Neural cell (in vitro differentiated cells): Measurements from ENCODE around the gene CTSA. TPM values are rescaled to one million over a fixed set of nuclear protein-coding genes. Genes with fewer than 3 reads are reported as not detected.

Experiments used
- H2AFZ ChIP-seq: fragments of 200-600, 300-800 bp; sonication (generic), shearing (Covaris generic); 2 replicates; pipeline ENCODE4 v1.6.0; 2014; ENCODE audit warnings: low read depth, mild to moderate bottlenecking, antibody characterized with exemption, low read length, moderate library complexity
- H3F3A ChIP-seq: fragments of 200-600 bp; shearing (Covaris generic); 2 replicates; pipeline ENCODE4 v1.6.1; 2016; ENCODE audit warnings: mild to moderate bottlenecking, moderate library complexity, mixed read lengths, antibody characterized with exemption, low read length; ENCODE audit not compliant: insufficient read depth, poor library complexity, severe bottlenecking
- H3K27ac ChIP-seq: fragments of 200-600, 300-800 bp; sonication (generic), shearing (Covaris generic); 2 replicates; pipeline ENCODE4 v1.5.1; 2014; ENCODE audit warnings: mild to moderate bottlenecking, low read length, moderate library complexity
- H3K27me3 ChIP-seq: fragments of 300-800, 200-600 bp; sonication (generic), shearing (Covaris generic); 2 replicates; pipeline ENCODE4 v1.6.0; 2014; ENCODE audit warnings: mild to moderate bottlenecking, low read depth, low read length, moderate library complexity; ENCODE audit not compliant: insufficient read depth
- H3K36me3 ChIP-seq: fragments of 300-800, 200-600 bp; sonication (generic), shearing (Covaris generic); 2 replicates; pipeline ENCODE4 v1.5.1; 2014; ENCODE audit warnings: mild to moderate bottlenecking, antibody characterized with exemption, low read length, moderate library complexity; ENCODE audit not compliant: insufficient read depth
- H3K4me2 ChIP-seq: fragments of 300-800, 200-600 bp; sonication (generic), shearing (Covaris generic); 2 replicates; pipeline ENCODE4 v1.6.0; 2014; ENCODE audit warnings: mild to moderate bottlenecking, low read length
- H3K4me3 ChIP-seq: fragments of 300-800, 200-600 bp; sonication (generic), shearing (Covaris generic); 2 replicates; pipeline ENCODE4 v1.5.1; 2014; ENCODE audit warnings: mild to moderate bottlenecking, low read length, moderate library complexity
- H3K79me2 ChIP-seq: fragments of 200-600 bp; shearing (Covaris generic); replicated peaks from 2 replicates; pipeline ENCODE4 v1.6.0; 2014; ENCODE audit warnings: mild to moderate bottlenecking, low read length, moderate library complexity; ENCODE audit not compliant: insufficient read depth
- H3K9ac ChIP-seq: fragments of 300-800, 200-600 bp; sonication (generic), shearing (Covaris generic); 2 replicates; pipeline ENCODE4 v1.6.1; 2016; ENCODE audit warnings: mild to moderate bottlenecking, low read length, mixed read lengths
- H3K9me2 ChIP-seq: fragments of 200-600 bp; shearing (Covaris generic); 2 replicates; pipeline ENCODE4 v1.6.1; 2016; ENCODE audit warnings: mild to moderate bottlenecking, low read length, mixed read lengths; ENCODE audit not compliant: insufficient read depth
- H3K9me3 ChIP-seq: fragments of 200-600, 300-800 bp; sonication (generic), shearing (Covaris generic); 2 replicates; pipeline ENCODE4 v1.6.1; 2016; ENCODE audit warnings: mild to moderate bottlenecking, mixed run types, low read length, moderate library complexity, mixed read lengths
- H4K20me1 ChIP-seq: fragments of 200-600 bp; shearing (Covaris generic); 2 replicates; pipeline ENCODE4 v1.6.1; 2016; ENCODE audit warnings: mild to moderate bottlenecking, mixed run types; ENCODE audit not compliant: insufficient read depth
- CTCF ChIP-seq: fragments of 450-650 bp; IDR thresholded peaks from 2 replicates; pipeline ENCODE4 v1.5.1; 2014; ENCODE audit warnings: antibody characterized with exemption, mild to moderate bottlenecking, moderate library complexity; ENCODE audit not compliant: poor library complexity, severe bottlenecking
- EP300 ChIP-seq: fragments of 450-650 bp; conservative IDR thresholded peaks from 2 replicates; pipeline ENCODE4 v1.6.1; 2014; ENCODE audit warnings: antibody characterized with exemption, mild to moderate bottlenecking, moderate library complexity; ENCODE audit not compliant: poor library complexity, severe bottlenecking
- EZH2 ChIP-seq: fragments of 200-600, 300-800 bp; shearing (Covaris generic), sonication (generic); IDR thresholded peaks from 2 replicates; pipeline ENCODE4 v1.6.1; 2014; ENCODE audit warnings: antibody characterized with exemption, low read length, borderline replicate concordance, mild to moderate bottlenecking; ENCODE audit not compliant: insufficient read depth, poor library complexity, severe bottlenecking
- MXI1 ChIP-seq: fragments of 450-650 bp; conservative IDR thresholded peaks from 2 replicates; pipeline ENCODE4 v1.6.1; 2014; ENCODE audit warnings: antibody characterized with exemption, mild to moderate bottlenecking; ENCODE audit not compliant: poor library complexity, severe bottlenecking
- POLR2AphosphoS5 ChIP-seq: IDR thresholded peaks from 2 replicates; pipeline ENCODE4 v1.6.1; 2012
- RAD21 ChIP-seq: fragments of 450-650 bp; conservative IDR thresholded peaks from 2 replicates; pipeline ENCODE4 v1.6.1; 2014; ENCODE audit warnings: antibody characterized with exemption, mild to moderate bottlenecking, moderate library complexity
- REST ChIP-seq: IDR thresholded peaks from 2 replicates; pipeline ENCODE4 v1.6.1; 2012; ENCODE audit warnings: borderline replicate concordance
- SMC3 ChIP-seq: fragments of 450-650 bp; conservative IDR thresholded peaks from 2 replicates; pipeline ENCODE4 v1.6.1; 2014; ENCODE audit warnings: antibody characterized with exemption, mild to moderate bottlenecking, moderate library complexity; ENCODE audit not compliant: poor library complexity
- TAF1 ChIP-seq: IDR thresholded peaks from 2 replicates; pipeline ENCODE4 v1.6.1; 2012; ENCODE audit warnings: low read depth
- polyA plus RNA-seq: library from polyadenylated mRNA; depleted of rRNA; stranded (reverse); fragments of >200 nt; gene quantifications from 2 replicates; pipeline ENCODE4 v1.2.3, GENCODE V29; 2014

CTSA gene
- polyA plus RNA-seq, 1 donor from 2014 or later = 25.7 TPM

- Histone ChIP-seq H4K20me1 (no peaks in the 10 kb centered on the region), H3K9me3 (no peaks in the 10 kb centered on the region), H3K27me3 (no peaks in the 10 kb centered on the region), H3K4me2 (no peak overlapping the region), H3K36me3 (no peaks in the 10 kb centered on the region), H3K9ac (no peak overlapping the region), H3K4me3 (no peak overlapping the region), H3K9me2 (no peaks in the 10 kb centered on the region), H3K27ac (no peak overlapping the region), H2AFZ (no peak overlapping the region), H3K79me2 (peaks cover 3% of the 10 kb centered on the region), H3F3A (no peaks in the 10 kb centered on the region)
- no peak for TF ChIP-seq POLR2AphosphoS5
- TF ChIP-seq TAF1 = no peak
- TF ChIP-seq EZH2 = no peak
- TF ChIP-seq SMC3 = no peak
- TF ChIP-seq RAD21 = no peak
- TF ChIP-seq REST = no peak
- no peak for TF ChIP-seq EP300
- no peak for TF ChIP-seq CTCF
These were observed 40.2 kb upstream of the CTSA start for GRCh38 chr20:45850926-45851325.

- Histone ChIP-seq H3K9ac (no peak overlapping the region), H3K9me2 (no peaks in the 10 kb centered on the region), H3K79me2 (peaks cover 9% of the 10 kb centered on the region), H2AFZ (no peak overlapping the region), H4K20me1 (no peaks in the 10 kb centered on the region), H3K4me3 (no peak overlapping the region), H3K4me2 (no peak overlapping the region), H3K36me3 (no peaks in the 10 kb centered on the region), H3K27ac (no peak overlapping the region), H3F3A (no peaks in the 10 kb centered on the region), H3K9me3 (no peaks in the 10 kb centered on the region), H3K27me3 (no peaks in the 10 kb centered on the region)
- TF ChIP-seq CTCF (no peak), MXI1 (no peak), REST (no peak), RAD21 (no peak), POLR2AphosphoS5 (no peak), EZH2 (no peak), EP300 (no peak), SMC3 (no peak), TAF1 (no peak)
These were observed 39.6 kb upstream of the CTSA start for GRCh38 chr20:45851501-45851900.
